Gastroesophageal sphincter (tissue), 3 donors: Measurements from ENCODE around the gene NOTCH4.

ENCODE experiments used
- POLR2A ChIP-seq, 2 donors: fragments of 450-650 bp; IDR thresholded peaks; one replicate each; pipeline ENCODE4 v1.6.1; 2017; ENCODE audit warnings: antibody characterized with exemption in 2 of 2, mild to moderate bottlenecking in 2 of 2, moderate library complexity in 1 of 2
- TF ChIP-seq, protein P1 (sequence below), 4 experiments: fragments of 200-600 bp in 2 of 4; fragments of 450-650 bp in 2 of 4; sonication (generic) in 1 of 4; IDR thresholded peaks; one replicate each; pipeline ENCODE4 v1.5.1; 2017 to 2019; ENCODE audit warnings: antibody characterized with exemption in 4 of 4, mild to moderate bottlenecking in 2 of 4, moderate library complexity in 2 of 4

DNA sequence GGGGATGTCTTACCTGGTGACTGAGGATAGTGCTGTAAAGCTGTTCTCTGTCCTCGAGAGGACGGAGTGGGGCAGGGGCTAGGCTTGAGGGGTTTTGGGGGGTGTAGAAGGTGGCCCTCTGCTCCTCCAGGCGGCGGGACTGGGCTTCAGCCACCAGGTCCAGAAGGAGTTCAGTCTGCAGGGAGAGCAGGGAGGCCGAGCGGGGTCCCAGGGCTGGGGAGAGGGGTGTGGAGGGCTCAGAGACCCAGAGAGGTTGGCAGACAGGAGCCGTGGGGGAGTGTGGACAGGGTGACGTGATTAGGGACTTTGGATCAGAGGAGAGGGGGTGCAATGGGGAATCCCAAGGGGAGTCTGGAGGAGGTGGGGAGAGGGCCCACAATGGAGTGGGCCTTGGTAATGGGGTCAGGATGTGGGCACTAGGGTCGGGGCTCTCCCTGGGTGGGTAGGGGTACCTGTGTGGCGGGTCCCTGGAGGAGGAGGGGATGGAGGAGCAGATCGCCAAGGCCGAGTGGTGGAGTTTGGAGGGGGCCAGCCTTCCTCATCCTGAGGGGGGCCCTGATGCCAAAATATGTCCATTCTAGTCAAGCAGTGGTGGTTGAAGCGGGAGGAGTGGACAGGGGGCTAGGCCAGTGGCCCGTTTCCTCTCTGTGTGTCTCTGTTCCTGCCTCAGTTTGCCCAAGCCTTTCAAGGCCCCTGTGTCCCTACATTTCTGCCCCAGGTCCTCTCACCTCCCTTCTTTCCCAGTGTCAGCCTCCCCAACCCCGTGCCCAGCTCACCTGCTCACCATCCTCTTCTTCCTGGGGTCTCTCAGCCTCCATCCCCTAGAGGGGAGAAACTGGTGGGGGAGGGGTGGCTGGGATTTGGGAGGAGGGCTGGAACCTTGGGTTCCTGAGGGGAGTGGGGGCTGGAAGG is 31.9 kb downstream of the NOTCH4 start:
- TF ChIP-seq, protein P1, sequence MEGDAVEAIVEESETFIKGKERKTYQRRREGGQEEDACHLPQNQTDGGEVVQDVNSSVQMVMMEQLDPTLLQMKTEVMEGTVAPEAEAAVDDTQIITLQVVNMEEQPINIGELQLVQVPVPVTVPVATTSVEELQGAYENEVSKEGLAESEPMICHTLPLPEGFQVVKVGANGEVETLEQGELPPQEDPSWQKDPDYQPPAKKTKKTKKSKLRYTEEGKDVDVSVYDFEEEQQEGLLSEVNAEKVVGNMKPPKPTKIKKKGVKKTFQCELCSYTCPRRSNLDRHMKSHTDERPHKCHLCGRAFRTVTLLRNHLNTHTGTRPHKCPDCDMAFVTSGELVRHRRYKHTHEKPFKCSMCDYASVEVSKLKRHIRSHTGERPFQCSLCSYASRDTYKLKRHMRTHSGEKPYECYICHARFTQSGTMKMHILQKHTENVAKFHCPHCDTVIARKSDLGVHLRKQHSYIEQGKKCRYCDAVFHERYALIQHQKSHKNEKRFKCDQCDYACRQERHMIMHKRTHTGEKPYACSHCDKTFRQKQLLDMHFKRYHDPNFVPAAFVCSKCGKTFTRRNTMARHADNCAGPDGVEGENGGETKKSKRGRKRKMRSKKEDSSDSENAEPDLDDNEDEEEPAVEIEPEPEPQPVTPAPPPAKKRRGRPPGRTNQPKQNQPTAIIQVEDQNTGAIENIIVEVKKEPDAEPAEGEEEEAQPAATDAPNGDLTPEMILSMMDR (IDR thresholded peaks at IDR 0.05), result no peak
- TF ChIP-seq POLR2A (IDR thresholded peaks at IDR 0.05), result no peak
